SK-N-SH treated with all-trans-retinoic acid at 6 μM for 48 hours (cell line): ENCODE data around the gene LDHAL6B.

Experiments
- ESRRG ChIP-seq: fragments of 250-450 bp; sonication (Bioruptor Pico); IDR thresholded peaks from 2 replicates; pipeline ENCODE4 v1.6.1; 2021; ENCODE audit warnings: mild to moderate bottlenecking
- ZC3H10 ChIP-seq: fragments of 250-450 bp; sonication (Bioruptor Pico); IDR thresholded peaks from 2 replicates; pipeline ENCODE4 v1.5.1; 2021; ENCODE audit warnings: mild to moderate bottlenecking, moderate library complexity
- ZFP30 ChIP-seq: fragments of 450-650 bp; formaldehyde crosslinking; IDR thresholded peaks from 2 replicates; pipeline ENCODE4 v1.5.0; 2022; ENCODE audit warnings: mild to moderate bottlenecking, moderate library complexity
- ZNF565 ChIP-seq: fragments of 450-650 bp; formaldehyde crosslinking; conservative IDR thresholded peaks from 2 replicates; pipeline ENCODE4 v1.5.0; 2020; ENCODE audit warnings: low read depth, mild to moderate bottlenecking, moderate library complexity

GRCh38 chr15:59244337-59244736 is 37.7 kb downstream of the LDHAL6B start:
- TF ChIP-seq ZNF565 (CRISPR knock-in tag) (no peak), ESRRG (CRISPR knock-in tag) (no peak), ZFP30 (no peak), ZC3H10 (CRISPR knock-in tag) (no peak)
